DMS79 treated with DMSO at 0.1 percent for 48 hours (cell line): ENCODE measurements around the gene SRPK1.

ENCODE experiments used
- DNase-seq: peaks from one replicate; lab custom pipeline; 2025; lab: John Stamatoyannopoulos, UW

Gene SRPK1

DNA sequence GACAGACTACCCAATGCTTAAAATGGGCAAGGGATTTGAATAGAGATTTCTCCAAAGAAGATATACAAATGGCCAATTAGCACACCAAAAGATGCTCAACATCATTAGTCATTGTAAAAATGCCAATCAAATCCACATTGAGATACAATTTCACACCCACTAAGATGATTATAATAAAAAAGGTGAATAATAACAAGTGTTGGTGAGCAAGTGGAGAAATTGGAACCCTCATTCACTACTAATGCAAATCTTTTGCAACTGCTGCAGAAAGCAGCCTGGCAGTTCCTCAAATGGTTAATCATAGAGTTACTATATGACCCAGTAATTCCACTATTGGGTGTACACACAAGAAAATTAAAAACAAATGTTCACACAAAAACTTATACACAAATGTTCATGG lies 103.4 kb downstream of the SRPK1 start:
- no peak for DNase-seq

DNA sequence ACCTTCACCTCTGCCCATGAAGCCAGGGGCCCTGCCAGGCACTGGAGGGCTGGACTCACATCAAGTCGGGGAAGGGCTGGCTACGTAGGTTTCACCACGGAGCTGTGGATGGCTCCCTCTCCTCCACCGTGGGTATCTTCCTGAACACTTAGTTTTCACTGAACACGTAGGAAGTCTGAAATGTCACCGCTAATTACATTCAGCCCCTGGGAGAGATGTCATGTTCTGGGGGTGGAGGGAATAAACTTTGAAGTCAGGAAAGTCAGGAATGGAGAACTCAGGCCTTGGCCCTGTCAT lies 109.3 kb downstream of the SRPK1 start:
- DNase-seq, result no peak

DNA sequence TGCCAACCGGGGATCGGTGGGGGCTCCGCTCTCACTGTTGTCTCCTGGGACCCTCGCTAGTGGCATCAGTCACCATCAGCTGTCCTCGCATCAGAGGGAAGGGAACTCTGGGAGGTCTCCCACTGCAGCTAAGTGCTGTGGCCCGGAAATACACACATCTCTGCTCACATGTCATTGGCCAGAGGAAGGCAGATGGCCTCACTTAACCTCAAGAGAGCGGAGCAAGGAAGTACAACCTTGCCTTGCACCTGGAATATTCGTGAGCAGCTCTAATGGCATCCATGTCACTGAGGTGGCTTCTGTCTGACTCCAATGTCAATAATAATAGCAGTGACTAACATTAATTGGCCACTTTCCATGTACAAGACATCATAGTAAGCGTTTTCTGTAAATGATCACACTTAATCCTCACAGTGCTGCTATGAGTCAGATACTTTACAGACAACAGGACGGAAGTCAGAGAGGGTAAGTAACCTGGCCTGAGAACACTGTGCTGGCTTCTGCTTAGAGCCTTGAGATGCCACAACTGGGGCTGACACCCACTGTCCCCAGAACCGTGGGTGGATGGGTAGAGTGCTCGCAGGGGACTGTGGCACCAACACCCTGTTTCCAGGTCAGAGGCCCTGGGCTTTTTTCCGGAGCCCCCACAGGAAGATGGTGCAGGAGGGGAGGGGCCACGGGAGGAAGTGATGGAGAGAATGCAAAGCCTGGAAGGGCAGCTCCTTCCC lies 109.8 kb downstream of the SRPK1 start:
- DNase-seq, result peak; percentile 54

DNA sequence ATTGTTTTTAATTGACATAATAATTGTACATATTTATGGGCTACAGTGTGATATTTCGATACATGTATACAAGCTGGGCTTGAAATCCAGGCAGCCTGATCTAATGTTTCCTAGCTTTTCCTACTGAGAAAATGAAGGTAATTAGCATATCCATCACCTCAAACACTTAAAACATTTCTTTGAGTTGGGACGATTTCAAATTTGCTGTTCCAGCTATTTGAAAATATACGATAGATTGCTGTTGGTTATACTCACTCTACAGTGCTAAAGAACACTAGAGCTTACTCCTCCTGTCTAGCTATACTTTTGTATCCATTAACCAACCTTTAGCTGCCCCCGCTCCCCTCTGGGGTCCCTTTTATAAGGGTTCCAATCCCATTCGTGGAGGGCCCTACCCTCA lies 111.1 kb downstream of the SRPK1 start:
- DNase-seq, result no peak

DNA sequence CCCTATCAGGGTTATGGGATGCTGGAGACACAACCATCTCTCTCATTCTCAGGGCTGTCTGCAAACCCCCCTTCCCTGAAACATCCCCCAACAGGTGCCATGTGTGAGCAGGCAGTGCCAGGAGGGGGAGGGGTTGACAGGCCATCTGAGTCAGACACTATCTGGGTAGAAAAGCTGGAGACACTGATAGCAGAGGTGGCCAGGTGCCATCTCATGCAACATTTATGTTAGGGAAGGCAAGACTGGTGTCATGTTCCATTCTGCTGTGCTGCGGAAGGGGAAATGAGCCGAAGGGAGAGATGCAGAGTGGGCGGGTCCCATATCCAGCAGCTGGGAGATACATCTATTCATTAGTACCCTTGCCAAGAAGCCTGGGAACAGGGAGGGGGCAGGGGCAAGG lies 112.2 kb downstream of the SRPK1 start:
- peak; percentile 91 for DNase-seq

DNA sequence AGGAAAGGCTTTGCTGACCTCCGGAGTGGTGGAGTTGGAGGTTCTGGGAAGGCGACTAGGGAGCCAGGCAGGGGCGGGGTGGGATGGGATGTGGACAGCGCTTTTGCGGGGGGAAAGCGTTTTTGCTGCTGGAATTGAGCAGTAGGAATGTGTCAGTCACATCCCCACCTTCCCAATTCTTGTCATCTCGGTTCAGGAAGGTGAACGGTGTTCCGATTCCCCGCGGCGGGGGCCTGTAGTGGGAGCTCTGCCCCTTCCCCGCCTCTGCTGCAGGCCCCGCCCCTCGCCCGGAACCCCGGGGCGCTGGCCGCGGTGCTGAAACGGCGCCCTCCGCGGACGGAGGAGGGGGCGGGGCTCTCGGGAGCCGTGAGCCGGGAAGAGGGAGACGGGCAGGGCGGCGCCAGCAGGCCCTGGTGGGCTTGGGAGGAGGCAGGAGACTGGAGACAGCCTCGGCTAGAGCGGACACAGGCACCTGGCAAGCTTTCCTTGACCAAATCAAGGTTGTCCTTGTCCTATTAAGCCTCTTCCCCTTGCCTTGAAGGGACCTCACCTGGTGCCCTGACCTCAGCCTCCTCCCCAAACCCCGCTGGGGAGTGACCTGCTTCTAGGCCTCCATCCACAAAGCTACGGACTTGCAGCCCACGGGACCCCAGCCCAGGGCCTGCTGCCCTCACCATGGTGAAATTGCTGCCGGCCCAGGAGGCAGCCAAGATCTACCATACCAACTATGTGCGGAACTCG lies 115.7 kb downstream of the SRPK1 start, which contains the start of gene LHFPL5:
Gene LHFPL5 (plus strand): TSS at position 357 of the 741 bp plus-strand sequence. CDS start 319 bp downstream, at position 676.
- peak; percentile 74 for DNase-seq

DNA sequence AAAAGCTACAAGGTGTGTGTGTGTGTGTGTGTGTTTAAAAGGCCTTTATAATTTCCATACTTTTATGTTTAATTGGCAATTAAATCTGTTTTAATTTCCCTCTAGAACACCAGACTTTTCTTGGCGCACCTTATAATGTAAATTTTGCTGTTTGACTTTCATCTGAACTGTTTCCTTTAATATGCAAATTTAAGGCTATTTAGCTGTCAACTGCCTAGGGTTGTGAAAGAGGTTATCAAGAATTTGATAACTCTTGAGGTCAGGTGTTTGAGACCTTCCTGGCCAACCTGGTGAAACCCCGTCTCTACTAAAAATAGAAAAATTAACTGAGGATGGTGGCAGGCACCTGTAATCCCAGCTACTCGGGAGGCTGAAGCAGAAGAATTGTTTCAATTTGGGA lies 119.8 kb downstream of the SRPK1 start:
- no peak for DNase-seq

DNA sequence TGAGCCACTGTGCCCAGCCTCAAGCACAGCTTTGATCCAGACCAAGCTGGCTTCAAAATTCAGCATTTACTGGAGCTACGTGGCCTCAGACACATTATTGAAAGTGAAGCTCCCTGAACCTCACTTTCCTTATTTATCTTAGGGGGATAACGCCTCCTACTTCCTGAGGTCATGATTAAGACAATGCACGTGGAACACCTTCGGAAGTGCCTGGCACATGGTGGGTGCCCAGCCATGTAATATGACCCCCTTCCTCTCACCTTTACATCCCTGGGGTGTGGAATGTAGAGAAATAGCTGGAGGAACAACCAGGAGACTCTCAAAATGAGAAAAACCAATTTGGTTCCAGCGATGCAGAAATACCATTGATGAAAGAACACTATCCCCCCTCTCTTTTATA lies 122.2 kb downstream of the SRPK1 start:
- DNase-seq, result no peak

DNA sequence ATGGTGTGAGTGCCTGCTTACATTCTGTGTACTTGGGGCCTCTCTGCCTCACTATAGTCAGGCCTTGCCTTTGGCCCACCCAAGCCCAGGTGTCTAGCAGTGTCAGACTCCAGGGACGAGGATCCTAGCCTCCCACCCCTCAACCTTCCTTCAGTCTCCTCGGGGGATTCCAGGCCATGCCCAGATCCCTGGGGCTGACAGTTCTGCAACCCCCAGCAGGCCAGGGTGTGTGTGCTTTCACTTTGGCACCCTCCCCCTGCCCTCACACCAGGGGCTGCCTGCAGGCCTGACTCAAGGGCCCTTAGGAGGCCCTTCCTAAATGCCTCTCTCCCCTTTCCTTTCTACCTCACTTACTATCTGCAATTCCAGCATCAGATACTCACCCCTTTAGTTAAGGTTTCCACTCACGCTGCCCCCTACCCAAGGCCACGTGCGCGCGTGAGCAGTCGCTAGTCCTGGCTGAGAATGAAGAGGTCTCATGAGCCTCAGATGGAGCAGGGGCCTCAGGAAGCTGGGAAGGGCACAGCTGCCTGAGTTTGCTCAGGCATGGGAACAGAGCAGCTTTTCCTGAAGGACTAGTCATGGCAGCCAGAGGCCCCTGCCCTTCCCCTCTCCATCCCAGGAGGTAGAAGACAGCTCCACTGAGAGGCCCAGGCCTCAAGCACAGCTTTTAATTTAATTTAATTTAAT lies 122.9 kb downstream of the SRPK1 start:
- DNase-seq, result no peak

DNA sequence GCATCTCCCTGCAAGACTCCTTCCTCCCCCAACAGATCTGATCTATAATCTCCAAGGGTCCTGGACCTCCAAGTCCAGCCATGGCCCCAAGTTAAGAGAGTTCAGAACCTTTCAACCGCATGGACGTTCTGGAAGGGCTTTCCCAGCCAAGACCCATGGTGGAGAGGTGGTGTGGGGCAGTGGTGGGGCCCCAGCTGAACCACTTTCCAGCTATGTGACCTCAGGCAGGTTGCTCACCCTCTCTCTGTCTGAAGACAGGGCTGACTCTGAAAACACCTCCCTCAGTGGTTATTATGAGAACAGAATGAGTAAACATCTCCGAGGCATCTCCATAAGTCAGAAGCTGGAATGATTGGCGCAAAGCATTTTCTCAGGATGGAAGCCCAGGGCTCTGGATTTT lies 124.7 kb downstream of the SRPK1 start:
- no peak for DNase-seq

DNA sequence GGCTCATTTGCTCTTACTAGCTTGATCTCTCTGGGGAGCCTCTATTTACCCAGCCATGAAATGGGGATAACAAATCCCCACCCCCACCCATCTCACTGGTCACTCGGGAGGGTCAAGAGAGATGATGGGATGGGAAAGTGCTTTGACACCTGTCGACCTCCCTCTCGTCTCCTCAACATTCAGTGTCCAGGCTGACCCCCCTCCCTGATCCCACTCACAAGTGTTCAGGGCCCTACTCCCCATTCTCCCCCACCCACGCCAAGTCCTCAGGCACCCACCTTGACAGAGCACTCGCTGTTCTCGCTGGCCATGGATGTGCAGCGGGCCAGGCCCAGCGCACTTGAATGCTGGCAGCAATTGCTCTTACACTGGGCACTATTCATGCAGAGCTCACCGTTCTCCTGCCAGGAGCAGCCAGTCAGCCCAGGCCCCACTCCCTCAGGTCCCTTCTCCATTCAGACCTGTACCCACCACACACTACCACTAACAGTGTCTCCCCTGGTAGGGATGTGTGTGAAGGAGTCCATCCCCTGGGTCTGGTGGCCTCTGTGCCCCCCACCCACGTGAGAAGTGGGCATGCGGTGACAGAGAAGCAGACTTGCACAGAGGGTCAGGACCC lies 125.3 kb downstream of the SRPK1 start:
- DNase-seq, result no peak

DNA sequence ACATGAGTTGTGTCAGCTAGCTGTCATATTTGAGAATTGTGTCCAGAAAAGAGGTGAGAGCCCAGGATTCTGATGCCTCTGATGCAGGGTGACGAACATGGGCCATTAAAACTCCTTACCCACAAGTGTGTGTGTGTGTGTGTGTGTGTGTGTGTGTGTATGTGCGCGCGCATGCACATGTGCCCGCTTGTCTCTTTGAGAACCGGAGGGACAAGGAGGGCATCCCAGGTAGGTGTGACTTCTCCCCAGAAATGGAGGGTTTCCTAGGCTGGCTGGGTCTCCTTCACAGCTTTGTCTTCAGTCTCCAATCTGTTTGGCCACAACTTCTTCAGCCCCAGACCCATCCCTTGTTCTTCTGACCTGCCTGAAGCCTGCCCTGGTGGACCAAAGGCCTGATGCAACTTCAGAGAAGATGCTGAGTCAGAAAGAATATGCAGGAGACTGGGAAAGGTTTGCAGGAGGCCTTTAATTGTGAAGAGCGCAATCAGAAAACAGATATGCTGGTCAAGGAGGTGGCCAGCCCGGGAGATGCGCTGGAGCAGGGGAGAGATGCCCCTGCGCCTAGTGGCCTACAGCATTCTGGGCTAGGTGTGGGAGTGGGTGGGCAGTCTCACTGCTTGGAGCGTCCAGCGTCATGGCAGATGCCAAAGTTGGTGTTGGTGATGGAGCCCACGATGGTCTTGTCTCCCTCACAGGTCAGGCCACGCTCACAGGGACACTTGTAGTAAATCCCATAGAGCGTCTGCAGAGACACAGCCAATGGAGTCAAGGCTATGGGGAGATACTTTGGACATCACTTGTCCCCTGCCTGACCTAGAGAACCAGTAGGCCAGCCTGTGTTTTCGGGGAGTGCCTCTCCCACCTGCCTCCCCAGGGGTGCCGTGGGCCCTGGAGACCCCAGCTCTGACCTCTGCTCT lies 126.1 kb downstream of the SRPK1 start:
- no peak for DNase-seq

DNA sequence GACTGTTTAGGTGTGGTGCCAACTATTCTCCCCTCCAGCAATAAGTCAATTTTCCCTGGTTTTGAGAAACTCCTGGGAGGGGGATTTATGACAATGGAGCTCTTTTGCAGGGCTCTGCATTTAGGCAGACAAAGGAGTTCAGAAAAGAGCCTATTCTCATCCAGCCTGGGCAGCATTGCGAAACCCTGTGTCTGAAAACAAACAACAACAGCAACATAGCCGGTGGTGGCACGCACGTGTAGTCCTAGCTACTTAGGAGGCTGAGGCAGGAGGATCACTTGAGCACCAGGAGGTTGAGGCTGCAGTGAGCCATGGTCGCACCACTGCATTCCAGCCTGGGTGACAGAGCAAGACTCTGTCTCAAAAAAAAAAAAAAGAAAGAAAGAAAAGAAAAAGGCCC lies 130.2 kb downstream of the SRPK1 start:
- DNase-seq, result no peak

DNA sequence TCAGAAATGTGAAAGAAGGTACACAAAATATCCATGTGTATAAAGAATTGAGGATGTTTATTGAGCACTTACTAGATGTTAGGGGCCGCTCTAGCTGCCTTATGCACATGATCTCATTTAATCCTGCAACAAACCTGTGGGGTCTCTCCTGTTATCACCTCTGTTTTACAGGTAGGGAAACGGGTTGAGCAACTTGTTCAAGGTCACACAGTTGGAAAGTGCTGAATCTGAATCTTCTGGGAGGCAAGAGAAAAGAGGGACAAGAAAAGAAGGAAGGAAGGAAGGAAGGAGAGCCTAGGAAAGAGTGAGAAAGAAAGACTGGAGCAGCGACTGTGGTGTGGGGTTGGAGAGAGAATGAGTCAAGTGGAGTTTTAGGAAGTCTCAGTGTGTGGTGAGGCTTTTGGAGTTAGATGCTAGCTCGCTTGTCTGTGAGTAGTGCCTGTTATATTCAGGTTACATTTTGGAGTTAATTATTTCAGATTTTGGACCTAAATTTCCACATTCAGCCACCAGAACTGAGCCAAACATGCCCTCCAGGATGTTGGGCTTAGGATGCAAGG lies 132.4 kb downstream of the SRPK1 start:
- DNase-seq, result no peak

DNA sequence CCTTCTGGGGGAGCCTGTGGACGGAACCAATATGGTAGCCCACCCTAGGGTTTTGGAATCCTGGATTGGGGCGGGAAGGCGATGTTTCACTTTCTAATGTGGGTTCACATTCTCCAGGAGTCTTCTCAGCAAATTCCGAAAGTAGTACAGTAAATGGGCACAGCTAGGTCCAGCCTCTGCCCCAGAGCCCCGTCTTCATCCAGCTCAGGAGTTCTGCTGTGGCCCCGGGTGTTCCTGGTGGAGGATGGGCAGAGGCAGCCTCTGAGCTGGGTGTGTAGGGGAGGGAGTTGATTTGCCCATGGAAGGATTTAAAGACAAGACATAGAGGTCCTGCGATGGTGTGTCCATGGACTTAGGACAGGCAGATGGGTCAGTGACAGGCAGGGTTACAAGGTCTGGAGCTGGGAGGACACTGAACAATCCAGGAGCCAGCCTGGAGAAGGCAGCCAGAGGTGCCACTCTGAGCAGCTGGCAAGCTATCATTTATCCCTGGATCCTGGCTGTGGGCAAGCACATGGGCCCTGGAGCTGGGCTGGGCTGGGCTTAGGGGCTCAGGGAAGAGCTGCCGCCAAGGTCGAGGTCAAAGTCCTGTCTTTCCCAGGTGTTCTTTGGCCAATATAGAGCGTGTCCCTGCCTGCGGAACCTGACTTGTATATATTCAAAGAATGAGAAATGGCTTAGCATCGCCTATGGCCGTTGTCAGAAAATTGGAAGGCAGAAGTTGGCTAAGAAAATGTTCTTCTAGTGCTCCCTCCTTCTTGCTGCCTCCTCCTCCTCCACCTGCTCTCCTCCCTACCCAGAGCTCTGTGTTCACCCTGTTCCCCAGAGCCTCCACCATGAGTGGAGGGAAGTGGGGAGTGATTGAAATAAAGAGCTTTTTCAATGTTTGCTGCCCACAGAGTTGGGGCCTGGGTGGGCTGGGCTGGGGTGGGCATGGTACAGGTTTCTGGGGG lies 133.4 kb downstream of the SRPK1 start:
- no peak for DNase-seq

DNA sequence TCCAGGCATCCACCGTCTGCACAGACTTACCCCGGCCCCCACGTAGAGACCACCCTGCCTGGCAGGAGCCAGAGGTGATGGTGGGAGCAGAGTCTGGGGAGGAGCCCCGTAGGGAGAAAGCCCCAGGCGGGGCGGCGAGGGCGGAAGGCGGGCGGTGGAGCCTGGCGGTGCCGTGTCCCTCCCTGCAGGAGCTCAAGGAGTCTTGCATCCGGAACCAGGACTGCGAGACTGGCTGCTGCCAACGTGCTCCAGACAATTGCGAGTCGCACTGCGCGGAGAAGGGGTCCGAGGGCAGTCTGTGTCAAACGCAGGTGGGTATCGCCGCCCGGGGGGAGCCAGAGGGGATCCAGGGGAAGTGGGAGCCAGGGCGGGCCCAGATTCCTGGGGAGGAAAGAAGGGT lies 134.1 kb downstream of the SRPK1 start:
- DNase-seq, result peak; percentile 33

DNA sequence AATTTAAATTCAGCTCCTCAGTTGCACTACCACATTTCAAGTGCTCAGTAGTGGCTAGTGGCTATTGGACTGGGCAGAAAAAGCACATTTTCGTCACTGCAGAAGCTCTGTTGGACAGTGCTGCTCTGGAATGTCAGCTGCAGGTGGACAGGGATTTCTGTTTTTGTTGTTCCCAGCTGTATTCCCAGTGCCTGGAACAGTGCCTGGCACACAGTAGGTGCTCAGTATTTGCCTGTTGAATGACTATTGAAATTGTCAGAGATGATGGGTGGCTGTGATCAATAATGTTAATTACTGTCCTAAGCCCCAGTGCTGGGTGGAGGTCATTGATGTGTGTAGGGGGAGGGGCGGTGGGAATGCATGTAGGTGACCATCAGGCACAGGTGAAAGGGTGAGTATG lies 134.6 kb downstream of the SRPK1 start:
- no peak for DNase-seq

DNA sequence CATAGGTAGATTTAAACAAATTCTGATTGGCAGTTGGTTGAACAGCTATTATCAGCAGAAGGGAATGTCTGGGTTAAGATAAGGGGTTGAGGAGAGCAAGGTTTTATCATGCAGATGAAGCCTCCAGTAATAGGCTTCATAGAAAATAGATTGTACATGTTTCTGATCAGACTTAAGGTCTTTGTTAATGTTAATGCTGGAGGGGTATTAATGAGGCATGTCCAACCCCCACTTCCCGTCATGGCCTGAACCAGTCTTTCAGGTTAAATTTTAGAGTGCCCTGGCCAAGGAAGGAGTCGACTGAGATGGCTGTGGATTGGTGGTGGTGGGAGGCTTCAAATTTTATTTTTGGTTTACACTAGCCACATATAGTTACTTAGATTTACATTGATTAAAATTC lies 136.7 kb downstream of the SRPK1 start:
- no peak for DNase-seq
